MM.1S (cell line): ENCODE measurements around the gene PAX6.

Experiments used
- DNase-seq: peaks from one replicate; pipeline ENCODE4 v3.0.0-alpha.2; 2015
- H2AFZ ChIP-seq: fragments of 300-600 bp; sonication (generic); 2 replicates; pipeline ENCODE4 v1.6.0; 2016; ENCODE audit warnings: antibody characterized with exemption, low read length
- H3F3A ChIP-seq: fragments of 300-600 bp; sonication (generic); 2 replicates; pipeline ENCODE4 v1.6.1; 2016; ENCODE audit warnings: mild to moderate bottlenecking, antibody characterized with exemption, low read length, moderate library complexity, mixed read lengths; ENCODE audit not compliant: insufficient read depth
- H3K27ac ChIP-seq: fragments of 300-600 bp; sonication (generic); 2 replicates; pipeline ENCODE4 v1.5.1; 2016; ENCODE audit warnings: mild to moderate bottlenecking, low read length
- H3K27me3 ChIP-seq: fragments of 300-600 bp; sonication (generic); replicated peaks from 2 replicates; pipeline ENCODE4 v1.6.0; 2016; ENCODE audit warnings: low read length; ENCODE audit not compliant: insufficient read depth
- H3K36me3 ChIP-seq: fragments of 300-600 bp; sonication (generic); replicated peaks from 2 replicates; pipeline ENCODE4 v1.6.1; 2016; ENCODE audit warnings: mild to moderate bottlenecking, low read length, mixed read lengths; ENCODE audit not compliant: insufficient read depth
- H3K4me1 ChIP-seq: fragments of 300-600 bp; sonication (generic); 2 replicates; pipeline ENCODE4 v1.6.1; 2016; ENCODE audit warnings: low read length, mixed read lengths
- H3K4me2 ChIP-seq: fragments of 300-600 bp; sonication (generic); 2 replicates; pipeline ENCODE4 v1.6.0; 2016; ENCODE audit warnings: low read depth, low read length
- H3K4me3 ChIP-seq: fragments of 300-600 bp; sonication (generic); 2 replicates; pipeline ENCODE4 v1.5.1; 2016; ENCODE audit warnings: low read length, mixed read lengths
- H3K79me2 ChIP-seq: fragments of 300-600 bp; sonication (generic); 2 replicates; pipeline ENCODE4 v1.6.1; 2016; ENCODE audit warnings: mixed run types, low read length, mixed read lengths
- H3K9ac ChIP-seq: fragments of 300-600 bp; sonication (generic); 2 replicates; pipeline ENCODE4 v1.6.1; 2016; ENCODE audit warnings: low read length, mixed read lengths
- H3K9me2 ChIP-seq: fragments of 300-600 bp; sonication (generic); replicated peaks from 2 replicates; pipeline ENCODE4 v1.6.1; 2016; ENCODE audit warnings: mild to moderate bottlenecking, low read length, mixed read lengths; ENCODE audit not compliant: insufficient read depth
- H3K9me3 ChIP-seq: fragments of 300-600 bp; sonication (generic); replicated peaks from 2 replicates; pipeline ENCODE4 v1.6.1; 2016; ENCODE audit warnings: mild to moderate bottlenecking, low read length, mixed read lengths; ENCODE audit not compliant: insufficient read depth
- H4K20me1 ChIP-seq: fragments of 300-600 bp; sonication (generic); 2 replicates; pipeline ENCODE4 v1.6.1; 2016; ENCODE audit warnings: mild to moderate bottlenecking, low read length, moderate library complexity, mixed read lengths; ENCODE audit not compliant: insufficient read depth
- EZH2 ChIP-seq: fragments of 300-600 bp; sonication (generic); optimal IDR thresholded peaks from 2 replicates; pipeline ENCODE3; 2017; ENCODE audit warnings: low read depth, mild to moderate bottlenecking, antibody characterized with exemption, low read length, mixed read lengths
- EZH2phosphoT487 ChIP-seq: fragments of 300-600 bp; sonication (generic); IDR thresholded peaks from 2 replicates; pipeline ENCODE4 v1.6.1; 2018; ENCODE audit warnings: antibody characterized with exemption, low read length
- TF ChIP-seq, protein P1 (sequence below): fragments of 300-600 bp; sonication (generic); IDR thresholded peaks from 2 replicates; pipeline ENCODE4 v1.5.1; 2016; ENCODE audit warnings: antibody characterized with exemption, low read length, mixed read lengths

The PAX6 gene

GRCh38 chr11:31740131-31740530 lies 71.0 kb downstream of the PAX6 start:
- H3F3A ChIP-seq: no peaks in the 10 kb centered on the region
- no peak overlapping the region for H3K9ac ChIP-seq
- H3K79me2 ChIP-seq: no peaks in the 10 kb centered on the region
- no peaks in the 10 kb centered on the region for H3K36me3 ChIP-seq
- no peak for DNase-seq
- no peak overlapping the region for H2AFZ ChIP-seq
- H3K4me3 ChIP-seq: no peak overlapping the region
- no peaks in the 10 kb centered on the region for H4K20me1 ChIP-seq
- no peaks in the 10 kb centered on the region for H3K9me3 ChIP-seq
- H3K4me1 ChIP-seq: no peaks in the 10 kb centered on the region
- H3K27ac ChIP-seq: no peak overlapping the region
- no peaks in the 10 kb centered on the region for H3K9me2 ChIP-seq
- TF ChIP-seq, protein P1, sequence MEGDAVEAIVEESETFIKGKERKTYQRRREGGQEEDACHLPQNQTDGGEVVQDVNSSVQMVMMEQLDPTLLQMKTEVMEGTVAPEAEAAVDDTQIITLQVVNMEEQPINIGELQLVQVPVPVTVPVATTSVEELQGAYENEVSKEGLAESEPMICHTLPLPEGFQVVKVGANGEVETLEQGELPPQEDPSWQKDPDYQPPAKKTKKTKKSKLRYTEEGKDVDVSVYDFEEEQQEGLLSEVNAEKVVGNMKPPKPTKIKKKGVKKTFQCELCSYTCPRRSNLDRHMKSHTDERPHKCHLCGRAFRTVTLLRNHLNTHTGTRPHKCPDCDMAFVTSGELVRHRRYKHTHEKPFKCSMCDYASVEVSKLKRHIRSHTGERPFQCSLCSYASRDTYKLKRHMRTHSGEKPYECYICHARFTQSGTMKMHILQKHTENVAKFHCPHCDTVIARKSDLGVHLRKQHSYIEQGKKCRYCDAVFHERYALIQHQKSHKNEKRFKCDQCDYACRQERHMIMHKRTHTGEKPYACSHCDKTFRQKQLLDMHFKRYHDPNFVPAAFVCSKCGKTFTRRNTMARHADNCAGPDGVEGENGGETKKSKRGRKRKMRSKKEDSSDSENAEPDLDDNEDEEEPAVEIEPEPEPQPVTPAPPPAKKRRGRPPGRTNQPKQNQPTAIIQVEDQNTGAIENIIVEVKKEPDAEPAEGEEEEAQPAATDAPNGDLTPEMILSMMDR: no peak
- TF ChIP-seq EZH2 (no peak), EZH2phosphoT487 (no peak)
- H3K4me2 ChIP-seq: no peak overlapping the region
- no peaks in the 10 kb centered on the region for H3K27me3 ChIP-seq
